Ovary (tissue), 10 donors: ENCODE measurements around the gene NDFIP1. TPM values are rescaled to one million over a fixed set of nuclear protein-coding genes. Genes with fewer than 3 reads are reported as not detected.

Source experiments
- DNase-seq, 5 donors: peaks; one replicate each; pipeline ENCODE4 v3.0.0-alpha.2; 2019 to 2020
- H3K27ac ChIP-seq, 2 donors: fragments of 200-600 bp; one replicate each; pipeline versions ENCODE4 v1.5.1 to v1.8.0; 2019 to 2022
- H3K27me3 ChIP-seq: fragments of 200-600 bp; one replicate; pipeline ENCODE4 v1.8.0; 2022
- H3K36me3 ChIP-seq: fragments of 200-600 bp; sonication (generic); one replicate; pipeline ENCODE4 v1.5.1; 2019
- H3K4me1 ChIP-seq: one replicate; pipeline ENCODE4 v1.8.1; 2013; ENCODE audit warnings: mild to moderate bottlenecking, moderate library complexity; ENCODE audit not compliant: insufficient read depth
- H3K4me3 ChIP-seq: fragments of 200-600 bp; sonication (generic); one replicate; pipeline ENCODE4 v1.5.1; 2017
- H3K9me3 ChIP-seq, 2 donors: fragments of 200-600 bp in 1 of 2; sonication (generic) in 1 of 2; one replicate each; pipeline versions ENCODE4 v1.5.1 to v1.8.1; 2013 to 2019; ENCODE audit warnings: mild to moderate bottlenecking in 1 of 2, moderate library complexity in 1 of 2
- CTCF ChIP-seq, 3 donors: fragments of 450-650 bp in 2 of 3; fragments of 200-600 bp in 1 of 3; IDR thresholded peaks; one replicate each; pipeline versions ENCODE4 v1.5.1 to v1.8.0; 2016 to 2022; ENCODE audit warnings: antibody characterized with exemption in 3 of 3, mild to moderate bottlenecking in 1 of 3
- EP300 ChIP-seq: sonication (generic); formaldehyde crosslinking; IDR thresholded peaks from one replicate; pipeline ENCODE4 v1.6.1; 2017; ENCODE audit warnings: antibody characterized with exemption
- POLR2A ChIP-seq: fragments of 450-650 bp; IDR thresholded peaks from one replicate; pipeline ENCODE4 v1.6.1; 2017; ENCODE audit warnings: antibody characterized with exemption, mild to moderate bottlenecking, moderate library complexity
- WGBS, 3 donors: extraction: QIAGEN DNeasy Blood & Tissue Kit in 1 of 3; methylation state at CpG; one replicate each; pipeline versions ENCODE4 v1.1.5 to v1.1.7; 2013 to 2017; 5-methylcytosine and 5-hydroxymethylcytosine counted together
- intact Hi-C, 4 donors: fragments of 100-400 bp; cut with DNase I; formaldehyde crosslinking; loops; one replicate each; pipeline versions ENCODE4 v1.11.0 to v1.15.1; 2022 to 2023
- long read RNA-seq, 3 donors: library from polyadenylated mRNA in 2 of 3; unstranded in 2 of 3; transcript quantifications; one replicate each; pipeline ENCODE4 v2.0.0 and lab custom pipeline, GENCODE V29; 2021 to 2026
- polyA plus RNA-seq, 2 donors: library from polyadenylated mRNA; stranded (reverse); fragments of 200-250 nt in 1 of 2; fragments of 350-450 nt in 1 of 2; fragmentation: Illumina TruSeq in 1 of 2; extraction: RNeasy Lipid Tissue Mini Kit (QIAGEN cat#74804) in 1 of 2; gene quantifications; one replicate each; pipeline ENCODE4 v1.2.3, GENCODE V29; 2013 to 2014
- total RNA-seq, 7 donors: library from RNA; depleted of rRNA in 2 of 7; stranded (reverse); fragments of >200 nt in 2 of 7; fragmentation: NEBNext Ultra II Directional in 3 of 7; extraction: Animal tissue kit (Norgen Biotek cat#: 25700) in 3 of 7; gene quantifications; one replicate each; pipeline versions ENCODE4 v1.1.0 to v1.2.4, GENCODE V29; 2016 to 2023
- donor health status: DM: no; HTN: no; CAD: no; lungs with moderate emphysema.
- donor health status: DM: no; HTN: no; CAD: no.
- donor health status: Bipolar disorder and iron deficiency.
- donor health status: DM: yes; HTN: yes; CAD: no.
- donor health status: DM: no; HTN: no; CAD: no.
- donor health status: DM: yes; HTN: yes; CAD: no.

The NDFIP1 gene
- total RNA-seq (10 to 100 TPM; 61.0 to 96.0 (median 70.0) TPM), polyA plus RNA-seq (100 to 1,000 TPM in 1 of 2 donors, 10 to 100 TPM in 1; 54.8 to 192 TPM)
- long read RNA-seq, donor 1, transcript NDFIP1-201 (8 exons, 3,851 nt) = major isoform, 190 of 206 reads
- long read RNA-seq, donor 1, partial matches to known transcripts = 7 of 206 reads
- long read RNA-seq, donor 1, other reads (novel, unspliced or antisense) = 9 of 206 reads
- long read RNA-seq, donor 2, full-length matches to known transcripts = 104 of 220 reads
- long read RNA-seq, donor 2, partial matches to known transcripts = 116 of 220 reads
- long read RNA-seq, donor 2, other reads (novel, unspliced or antisense) = 0 of 220 reads
- long read RNA-seq, donor 3, transcript NDFIP1-201 (8 exons, 3,851 nt) = major isoform, 227 of 238 reads
- long read RNA-seq, donor 3, partial matches to known transcripts = 4 of 238 reads
- long read RNA-seq, donor 3, other reads (novel, unspliced or antisense) = 7 of 238 reads

GRCh38 chr5:142108432-142109330 is at the start of gene NDFIP1:
TSS of gene NDFIP1 (plus strand) at chr5:142108779. CDS start at chr5:142108975, 196 bp downstream.
- peak; percentile 90 for TF ChIP-seq POLR2A
- TF ChIP-seq EP300 = no peak
- TF ChIP-seq CTCF (IDR thresholded peaks at IDR 0.05) = peak in 2 of 3 donors; percentile 15 to 20
- no peaks in the 10 kb centered on the region for H3K4me1 ChIP-seq
- no peaks in the 10 kb centered on the region for H3K36me3 ChIP-seq
- H3K27me3 ChIP-seq = no peaks in the 10 kb centered on the region
- H3K4me3 ChIP-seq = peak within 1 kb of the TSS; percentile 99
- 1 to 5% (median 3%) methylated on average over 46 to 103 of the region's 103 CpGs for WGBS, 3 donors
- peak; percentile 80 to 89 (median 84) for DNase-seq
- H3K9me3 ChIP-seq = no peaks in the 10 kb centered on the region
- peak within 1 kb of the TSS; percentile 97 to 98 for H3K27ac ChIP-seq
- intact Hi-C loops = loop anchor here in 2 of 4 donors (5.0 to 10.0 kb wide), 2 partner anchors 94 to 96 kb away; partner anchors contain the start of gene GNPDA1 (in 2 of the 2)

GRCh38 chr5:142059304-142059940 is 49.2 kb upstream of the NDFIP1 start:
- Histone ChIP-seq H3K27ac (no peak overlapping the region), H3K36me3 (no peaks in the 10 kb centered on the region), H3K9me3 (no peaks in the 10 kb centered on the region), H3K4me1 (no peaks in the 10 kb centered on the region), H3K4me3 (no peak overlapping the region), H3K27me3 (no peaks in the 10 kb centered on the region)
- intact Hi-C loops = no loop called here
- no peak for TF ChIP-seq POLR2A
- no peak for TF ChIP-seq CTCF (IDR thresholded peaks at IDR 0.05)
- TF ChIP-seq EP300 = no peak
- 38 to 68% (median 61%) methylated on average over 1 of the region's 1 CpG for WGBS, 3 donors
- DNase-seq = no peak

- intact Hi-C loops = no loop called here
- no peak overlapping the region for H3K4me3 ChIP-seq
- H3K27me3 ChIP-seq = no peaks in the 10 kb centered on the region
- no peaks in the 10 kb centered on the region for H3K4me1 ChIP-seq
- TF ChIP-seq EP300 = no peak
- TF ChIP-seq POLR2A = no peak
- no peaks in the 10 kb centered on the region for H3K9me3 ChIP-seq
- H3K27ac ChIP-seq = no peak overlapping the region
- WGBS, 3 donors = 68 to 74% (median 71%) methylated on average over 4 of the region's 4 CpGs
- no peaks in the 10 kb centered on the region for H3K36me3 ChIP-seq
- no peak for DNase-seq
Measured at GRCh38 chr5:142063376-142063775, 45.2 kb upstream of the NDFIP1 start.

- 7 to 16% (median 15%) methylated on average over 10 of the region's 10 CpGs for WGBS, 3 donors
- no peaks in the 10 kb centered on the region for H3K27me3 ChIP-seq
- H3K9me3 ChIP-seq = no peaks in the 10 kb centered on the region
- no peak overlapping the region for H3K27ac ChIP-seq
- no peaks in the 10 kb centered on the region for H3K4me1 ChIP-seq
- peak; percentile 11 to 55 (median 37) for DNase-seq
- TF ChIP-seq EP300 (no peak), CTCF (IDR thresholded peaks at IDR 0.05) (no peak), POLR2A (no peak)
- intact Hi-C loops = no loop called here
- no peak overlapping the region for H3K4me3 ChIP-seq
- no peaks in the 10 kb centered on the region for H3K36me3 ChIP-seq
Measured at GRCh38 chr5:142063878-142064331, 44.7 kb upstream of the NDFIP1 start.
